Activated CD8-positive, alpha-beta T cell treated with anti-CD3 and anti-CD28 coated beads, Interleukin-2, amount 10 ng/mL, durations not matched to agents 7 days and 5 days (primary cell): Measurements from ENCODE around the gene SUN5. TPM values are rescaled to one million over a fixed set of nuclear protein-coding genes. Genes with fewer than 3 reads are reported as not detected.

Experiments
- ATAC-seq: fragments of 150-1000 bp; cut with Tn5 transposase; one replicate; pipeline ENCODE4 v1.10.0; 2021; ENCODE audit warnings: moderate library complexity
- CTCF ChIA-PET: fragments of 350-600 bp; sonication (Branson Sonifier 250); formaldehyde crosslinking; loops from one replicate; lab custom pipeline; 2021; ENCODE audit warnings: antibody characterized with exemption; lab: Charles Lee
- POLR2A ChIA-PET: fragments of 350-600 bp; sonication (Branson Sonifier 250); formaldehyde crosslinking; loops from one replicate; lab custom pipeline; 2021; ENCODE audit warnings: antibody characterized with exemption; lab: Charles Lee
- DNase-seq: peaks from one replicate; pipeline ENCODE4 v3.0.0-alpha.2; 2020
- H3K27ac Mint-ChIP-seq: one replicate; pipeline ENCODE4 v1.8.0; 2021; ENCODE audit warnings: mild to moderate bottlenecking, mixed read lengths
- H3K27me3 Mint-ChIP-seq: one replicate; pipeline ENCODE4 v1.8.0; 2021; ENCODE audit warnings: low read depth, mixed read lengths
- H3K36me3 Mint-ChIP-seq: one replicate; pipeline ENCODE4 v1.8.0; 2021; ENCODE audit warnings: low read depth, mixed read lengths
- H3K4me1 Mint-ChIP-seq: one replicate; pipeline ENCODE4 v1.8.0; 2021; ENCODE audit warnings: low read depth, mixed read lengths
- H3K4me3 Mint-ChIP-seq: one replicate; pipeline ENCODE4 v1.8.0; 2021; ENCODE audit warnings: mild to moderate bottlenecking, mixed read lengths
- H3K9me3 Mint-ChIP-seq: one replicate; pipeline ENCODE4 v1.8.0; 2022; ENCODE audit warnings: mixed read lengths; ENCODE audit not compliant: insufficient read depth
- total RNA-seq, 2 experiments: library from RNA; stranded (reverse); gene quantifications; one replicate each; pipeline ENCODE4 v1.2.3, GENCODE V29; 2021

Gene SUN5
- total RNA-seq, 2 experiments from 2014 or later = not detected

- Mint-ChIP-seq H3K36me3 (peaks cover 4% of the 10 kb centered on the region), H3K9me3 (no peaks in the 10 kb centered on the region), H3K27me3 (no peaks in the 10 kb centered on the region), H3K4me1 (peaks cover 31% of the 10 kb centered on the region), H3K27ac (peak overlapping the region; percentile 86), H3K4me3 (peak overlapping the region; percentile 37)
- POLR2A ChIA-PET = interaction anchor here (0.9 to 2.7 kb wide), 5 partner anchors 21 to 124 kb away, joined by 3 to 26 read pairs (median 4); no protein-coding TSS in a partner anchor
- DNase-seq (peak; percentile 59), ATAC-seq (peak; percentile 95)
- CTCF ChIA-PET = interaction anchor here (0.7 to 5.2 kb wide), 42 partner anchors 9 to 432 kb away, joined by 3 to 71 read pairs (median 6); partner anchors contain the start of genes BPIFB2, C20orf203, EFCAB8 and SUN5
These were observed 58.5 kb downstream of the SUN5 start for GRCh38 chr20:32945710-32946221.

GRCh38 chr20:32943490-32944052, 60.7 kb downstream of the SUN5 start:
- POLR2A ChIA-PET = no interaction called here
- H3K27me3 Mint-ChIP-seq = no peaks in the 10 kb centered on the region

GRCh38 chr20:32941155-32941885, 62.9 kb downstream of the SUN5 start:
- no peaks in the 10 kb centered on the region for H3K27me3 Mint-ChIP-seq
- POLR2A ChIA-PET = no interaction called here
- H3K9me3 Mint-ChIP-seq = no peaks in the 10 kb centered on the region
- H3K4me3 Mint-ChIP-seq = no peak overlapping the region
- no peak for DNase-seq
- no peaks in the 10 kb centered on the region for H3K36me3 Mint-ChIP-seq
- no peak overlapping the region for H3K27ac Mint-ChIP-seq
- CTCF ChIA-PET = no interaction called here
- ATAC-seq = no peak
- peaks cover 13% of the 10 kb centered on the region for H3K4me1 Mint-ChIP-seq

More at GRCh38 chr20:32943490-32944052, 60.7 kb downstream of the SUN5 start:
- Mint-ChIP-seq H3K4me1 (peaks cover 20% of the 10 kb centered on the region), H3K36me3 (peaks cover 4% of the 10 kb centered on the region), H3K9me3 (no peaks in the 10 kb centered on the region), H3K4me3 (no peak overlapping the region), H3K27ac (no peak overlapping the region)
- ATAC-seq = no peak
- DNase-seq = no peak
- CTCF ChIA-PET = interaction anchor here (1.2 to 5.2 kb wide), 4 partner anchors 14 to 62 kb away, joined by 3 to 47 read pairs (median 22); partner anchors contain the start of genes BPIFB2 and SUN5

GRCh38 chr20:32934580-32934979, 69.7 kb downstream of the SUN5 start:
- H3K4me3 Mint-ChIP-seq = no peak overlapping the region
- ChIA-PET CTCF (interaction anchor here (3.0 kb wide), 1 partner anchor 11 kb away, joined by 29 read pairs; no protein-coding TSS in a partner anchor), POLR2A (no interaction called here)
- no peaks in the 10 kb centered on the region for H3K9me3 Mint-ChIP-seq
- no peak for ATAC-seq
- no peak overlapping the region for H3K27ac Mint-ChIP-seq
- H3K4me1 Mint-ChIP-seq = no peaks in the 10 kb centered on the region
- no peak for DNase-seq
- no peaks in the 10 kb centered on the region for H3K36me3 Mint-ChIP-seq
- no peaks in the 10 kb centered on the region for H3K27me3 Mint-ChIP-seq

Other genes with a start within 250 kb of the SUN5 start
- 10 to 100 TPM in 1 of 2 experiments, 1 to 10 TPM in 1; 9.0 to 10.0 TPM for gene DNMT3B, start 242.0 kb downstream of the SUN5 start, total RNA-seq
- 100 to 1,000 TPM; 137 to 142 TPM for gene MAPRE1, start 184.5 kb downstream of the SUN5 start, total RNA-seq
- 1 to 10 TPM; 1.0 to 1.5 TPM for gene EFCAB8, start 145.5 kb downstream of the SUN5 start, total RNA-seq
- not detected for gene BPIFB2, start 3.3 kb upstream of the SUN5 start, total RNA-seq
- not detected for gene BPIFB6, start 27.2 kb upstream of the SUN5 start, total RNA-seq
- gene BPIFB3, start 49.5 kb upstream of the SUN5 start, total RNA-seq = not detected
- not detected for gene BPIFB4, start 75.2 kb upstream of the SUN5 start, total RNA-seq
- not detected for gene BPIFA2, start 163.7 kb upstream of the SUN5 start, total RNA-seq
- gene BPIFA3, start 212.9 kb upstream of the SUN5 start, total RNA-seq = not detected
- gene BPIFA1, start 231.6 kb upstream of the SUN5 start, total RNA-seq = not detected